Small intestine (tissue), 16 donors: ENCODE results near the gene TCP11. TPM values are rescaled to one million over a fixed set of nuclear protein-coding genes. Genes with fewer than 3 reads are reported as not detected.

Experiments
- DNase-seq, 2 donors: peaks; one replicate each; pipeline versions ENCODE4 v3.0.0 to v3.0.0-alpha.2; 2013
- FAIRE-seq: peaks from 2 replicates; lab custom pipeline; 2012; peaks lifted over from hg19 to GRCh38; lab: Jason Lieb, UNC
- H3K27ac ChIP-seq, 3 donors: one replicate each; pipeline ENCODE4 v1.5.1; 2013; ENCODE audit warnings: low read length in 2 of 3, mild to moderate bottlenecking in 2 of 3, control low read depth in 1 of 3, inconsistent platforms in 1 of 3, low read depth in 1 of 3, moderate library complexity in 1 of 3
- H3K27me3 ChIP-seq, 3 donors: one replicate each; pipeline ENCODE4 v1.6.1; 2013; ENCODE audit warnings: low read length in 3 of 3, inconsistent platforms in 1 of 3; ENCODE audit not compliant: control insufficient read depth in 3 of 3, insufficient read depth in 3 of 3
- H3K36me3 ChIP-seq, 3 donors: one replicate each; pipeline ENCODE4 v1.6.1; 2013; ENCODE audit warnings: low read length in 3 of 3, inconsistent platforms in 1 of 3, low read depth in 1 of 3, mild to moderate bottlenecking in 1 of 3, moderate library complexity in 1 of 3; ENCODE audit not compliant: control insufficient read depth in 3 of 3, insufficient read depth in 2 of 3
- H3K4me1 ChIP-seq, 3 donors: one replicate each; pipeline ENCODE4 v1.6.1; 2013; ENCODE audit warnings: low read length in 2 of 3, inconsistent platforms in 1 of 3, low read depth in 1 of 3, mild to moderate bottlenecking in 1 of 3, moderate library complexity in 1 of 3; ENCODE audit not compliant: control insufficient read depth in 3 of 3, insufficient read depth in 2 of 3
- H3K4me3 ChIP-seq, 3 donors: one replicate each; pipeline ENCODE4 v1.5.1; 2013; ENCODE audit warnings: low read length in 3 of 3, control low read depth in 1 of 3, inconsistent platforms in 1 of 3, low read depth in 1 of 3, mild to moderate bottlenecking in 1 of 3, moderate library complexity in 1 of 3
- H3K9me3 ChIP-seq, 2 donors: one replicate each; pipeline ENCODE4 v1.6.1; 2013; ENCODE audit warnings: low read depth in 1 of 2, low read length in 1 of 2; ENCODE audit not compliant: control insufficient read depth in 2 of 2, insufficient read depth in 1 of 2
- WGBS, 3 donors: extraction: QIAGEN DNeasy Blood & Tissue Kit; methylation state at CpG; one replicate each; pipeline ENCODE4 v1.1.7; 2013; 5-methylcytosine and 5-hydroxymethylcytosine counted together
- long read RNA-seq, 10 donors: transcript quantifications; one replicate each; lab custom pipeline, GENCODE V29; 2026
- polyA plus RNA-seq, 4 donors: library from polyadenylated mRNA; stranded (reverse) in 3 of 4; unstranded in 1 of 4; fragments of 200-250 nt in 3 of 4; fragments of 120-200 nt in 1 of 4; gene quantifications; one replicate each; pipeline versions ENCODE4 v1.2.1 to v1.2.3, GENCODE V29; 2013
- donor health status: healthy with polysubstance abuse.
- donor health status: control.
- donor health status: control.
- donor health status: Bipolar disorder and iron deficiency.
- donor health status: healthy.

TCP11 gene
- polyA plus RNA-seq: under 1 TPM in 1 of 4 donors, not detected in 3; 0.03 TPM
- long read RNA-seq, donor 1, partial matches to known transcripts: 0 of 1 reads
- long read RNA-seq, donor 1, other reads (novel, unspliced or antisense): 0 of 1 reads
- long read RNA-seq, donor 2: 0 reads
- long read RNA-seq, donor 3: 0 reads
- long read RNA-seq, donor 4: 0 reads
- long read RNA-seq, donor 5: 0 reads
- long read RNA-seq, donor 6: 0 reads
- long read RNA-seq, donor 7: 0 reads
- long read RNA-seq, donor 8: 0 reads
- long read RNA-seq, donor 9: 0 reads
- long read RNA-seq, donor 10: 0 reads

DNA sequence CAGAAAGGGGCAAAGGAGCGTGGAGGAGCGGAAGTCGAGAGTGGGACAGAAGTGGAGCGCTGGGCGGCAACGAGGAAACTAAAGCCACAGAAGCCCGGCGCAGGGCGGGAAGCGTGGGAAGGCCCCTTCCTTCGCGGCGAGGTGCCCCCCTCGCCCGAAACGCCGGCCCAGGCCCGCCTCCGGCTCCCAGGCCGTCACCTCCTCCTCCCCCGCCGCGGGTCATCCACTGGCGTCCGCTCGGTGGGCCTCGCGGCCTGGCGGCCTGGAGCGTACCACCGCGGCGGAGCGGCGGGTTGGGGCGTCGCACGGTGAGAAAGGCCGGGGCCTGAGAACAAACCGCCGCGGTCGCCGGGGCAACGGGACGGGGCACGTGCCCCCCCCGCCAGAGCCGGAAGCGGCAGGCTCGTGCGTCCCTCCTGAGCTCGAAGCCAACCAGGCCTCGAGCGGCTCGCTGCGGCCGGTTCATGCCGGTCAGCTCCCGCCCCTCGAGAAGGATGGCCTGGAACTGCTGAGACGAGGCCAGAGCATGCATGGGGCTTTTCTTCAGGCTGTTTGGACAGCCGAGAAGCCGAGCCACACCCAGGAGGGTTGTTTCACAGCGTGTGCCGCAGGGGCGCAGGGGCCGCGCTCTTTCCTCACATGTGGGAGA, at the start of gene TCP11:
Gene TCP11, minus strand, starts transcription at position 333 of the 649 bp plus-strand sequence. CDS start 469 bp downstream, outside the sequence.
- H3K27ac ChIP-seq: no peak within 1 kb of the TSS
- H3K4me3 ChIP-seq: peak within 1 kb of the TSS in 1 of 3 donors; percentile 29
- FAIRE-seq: no peak
- peaks cover 0 to 7% (median 0%) of the 10 kb centered on the region in 3 donors for H3K4me1 ChIP-seq
- peak in 1 of 2 donors; percentile 56 for DNase-seq
- H3K27me3 ChIP-seq: peaks cover 0 to 10% (median 3%) of the 10 kb centered on the region in 3 donors
- 31 to 35% (median 32%) methylated on average over 59 to 69 of the region's 69 CpGs for WGBS, 3 donors
- H3K9me3 ChIP-seq: no peaks in the 10 kb centered on the region
- no peaks in the 10 kb centered on the region for H3K36me3 ChIP-seq

DNA sequence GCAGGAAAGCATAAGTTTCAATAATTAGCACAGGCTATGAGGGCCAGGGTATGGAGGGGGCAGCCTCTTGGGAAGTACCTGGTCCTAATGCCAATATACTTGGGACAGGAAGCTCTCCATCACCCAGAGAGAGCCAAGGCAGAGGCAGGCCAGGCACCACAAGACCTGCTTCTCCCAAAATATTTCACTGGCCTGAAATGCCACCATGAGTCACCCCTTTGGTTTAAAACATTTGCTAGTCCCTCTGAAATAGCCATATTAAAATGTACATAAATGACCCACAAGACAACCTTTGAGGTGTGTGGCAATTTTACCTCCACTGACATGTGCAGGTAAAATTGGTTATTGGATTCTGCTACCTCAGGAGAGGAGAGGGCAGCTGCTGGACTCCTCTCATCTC, 49.2 kb upstream of the TCP11 start:
- DNase-seq (no peak), FAIRE-seq (no peak)
- peaks cover 0 to 9% (median 0%) of the 10 kb centered on the region in 3 donors for H3K4me1 ChIP-seq
- H3K9me3 ChIP-seq: no peaks in the 10 kb centered on the region
- H3K4me3 ChIP-seq: no peak overlapping the region
- peaks cover 0 to 3% (median 0%) of the 10 kb centered on the region in 3 donors for H3K27me3 ChIP-seq
- no peak overlapping the region for H3K27ac ChIP-seq
- no peaks in the 10 kb centered on the region for H3K36me3 ChIP-seq

DNA sequence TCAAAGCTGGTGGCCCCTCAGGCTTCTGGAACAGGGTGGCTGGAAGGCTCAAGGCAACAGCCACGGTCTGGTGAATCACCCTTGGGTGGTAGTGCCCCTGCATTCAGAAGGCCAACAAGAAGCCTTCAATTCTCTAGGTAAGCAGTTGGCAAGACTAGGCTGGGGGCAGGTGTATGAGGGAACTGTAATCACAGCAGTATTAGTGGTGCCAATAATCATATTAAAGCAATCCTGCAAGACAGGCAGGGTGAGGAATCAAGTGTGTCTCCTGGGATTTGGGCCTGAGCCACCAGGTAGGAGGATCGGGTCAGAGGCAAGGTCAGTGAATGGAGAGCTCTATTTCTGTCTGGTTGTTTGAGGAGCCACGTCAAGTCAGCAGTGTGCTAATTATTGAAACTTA, 47.7 kb upstream of the TCP11 start:
- no peaks in the 10 kb centered on the region for H3K9me3 ChIP-seq
- peaks cover 0 to 16% (median 0%) of the 10 kb centered on the region in 3 donors for H3K4me1 ChIP-seq
- no peak overlapping the region for H3K27ac ChIP-seq
- peaks cover 0 to 3% (median 0%) of the 10 kb centered on the region in 3 donors for H3K27me3 ChIP-seq
- 76 to 85% (median 78%) methylated on average over 3 of the region's 3 CpGs for WGBS, 3 donors
- no peak overlapping the region for H3K4me3 ChIP-seq
- no peak for DNase-seq
- FAIRE-seq: no peak
- H3K36me3 ChIP-seq: no peaks in the 10 kb centered on the region

DNA sequence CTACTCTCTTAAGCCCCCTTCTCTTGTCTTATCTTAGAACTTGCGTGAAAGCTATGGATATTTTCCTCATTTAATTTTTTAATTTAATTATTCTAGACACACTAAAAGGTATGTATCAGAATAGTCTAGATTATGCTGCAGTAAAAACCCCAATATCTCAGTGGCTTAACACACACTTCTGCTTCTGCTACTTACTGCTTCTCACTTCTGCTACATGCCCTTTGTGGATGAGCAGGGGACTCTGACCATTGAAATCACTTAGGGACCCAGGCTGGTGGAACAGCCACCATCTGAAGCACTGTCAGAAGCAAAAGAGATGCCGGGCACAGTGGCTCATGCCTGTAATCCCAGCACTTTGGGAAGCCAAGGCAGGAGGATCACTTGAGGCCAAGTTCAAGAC, 45.4 kb upstream of the TCP11 start:
- WGBS, 3 donors: 89 to 100% (median 95%) methylated on average over 2 of the region's 2 CpGs
- Histone ChIP-seq H3K4me1 (peaks cover 0 to 23% (median 2%) of the 10 kb centered on the region in 3 donors), H3K27ac (no peak overlapping the region), H3K36me3 (no peaks in the 10 kb centered on the region), H3K9me3 (no peaks in the 10 kb centered on the region), H3K4me3 (no peak overlapping the region), H3K27me3 (no peaks in the 10 kb centered on the region)
- DNase-seq: no peak
- FAIRE-seq: no peak

DNA sequence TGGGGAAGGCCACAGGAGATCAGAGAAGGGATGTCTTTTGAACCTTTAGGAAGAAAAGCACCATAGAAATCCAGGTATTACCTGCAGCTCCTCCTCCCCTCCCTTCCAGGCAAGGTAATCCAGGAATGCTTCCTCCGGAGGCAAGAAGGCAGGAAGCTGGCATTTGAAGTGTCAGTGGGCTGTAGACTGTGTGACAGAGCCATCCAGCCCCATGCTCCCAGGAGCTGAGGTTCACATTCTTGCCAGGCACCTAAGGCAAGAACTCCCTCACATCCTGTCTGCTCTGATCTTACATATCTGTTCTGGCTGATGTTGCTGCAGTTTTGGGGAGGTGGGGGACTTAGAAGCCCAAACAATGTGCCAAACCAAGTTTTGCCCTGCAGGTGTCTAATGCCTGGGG, 44.8 kb upstream of the TCP11 start:
- Histone ChIP-seq H3K27ac (no peak overlapping the region), H3K4me1 (peaks cover 0 to 29% (median 4%) of the 10 kb centered on the region in 3 donors), H3K36me3 (no peaks in the 10 kb centered on the region), H3K27me3 (no peaks in the 10 kb centered on the region), H3K9me3 (no peaks in the 10 kb centered on the region), H3K4me3 (no peak overlapping the region)
- WGBS, 3 donors: 50 to 73% (median 58%) methylated on average over 1 of the region's 1 CpG
- FAIRE-seq (no peak), DNase-seq (no peak)

GRCh38 chr6:35185302-35185681, 44.2 kb upstream of the TCP11 start:
- FAIRE-seq (no peak), DNase-seq (peak in 1 of 2 donors; percentile 61)
- 16 to 36% (median 27%) methylated on average over 6 of the region's 6 CpGs for WGBS, 3 donors
- H3K4me3 ChIP-seq: no peak overlapping the region
- H3K36me3 ChIP-seq: no peaks in the 10 kb centered on the region
- H3K9me3 ChIP-seq: no peaks in the 10 kb centered on the region
- H3K27me3 ChIP-seq: no peaks in the 10 kb centered on the region
- H3K4me1 ChIP-seq: peaks cover 0 to 31% (median 4%) of the 10 kb centered on the region in 3 donors
- H3K27ac ChIP-seq: no peak overlapping the region

DNA sequence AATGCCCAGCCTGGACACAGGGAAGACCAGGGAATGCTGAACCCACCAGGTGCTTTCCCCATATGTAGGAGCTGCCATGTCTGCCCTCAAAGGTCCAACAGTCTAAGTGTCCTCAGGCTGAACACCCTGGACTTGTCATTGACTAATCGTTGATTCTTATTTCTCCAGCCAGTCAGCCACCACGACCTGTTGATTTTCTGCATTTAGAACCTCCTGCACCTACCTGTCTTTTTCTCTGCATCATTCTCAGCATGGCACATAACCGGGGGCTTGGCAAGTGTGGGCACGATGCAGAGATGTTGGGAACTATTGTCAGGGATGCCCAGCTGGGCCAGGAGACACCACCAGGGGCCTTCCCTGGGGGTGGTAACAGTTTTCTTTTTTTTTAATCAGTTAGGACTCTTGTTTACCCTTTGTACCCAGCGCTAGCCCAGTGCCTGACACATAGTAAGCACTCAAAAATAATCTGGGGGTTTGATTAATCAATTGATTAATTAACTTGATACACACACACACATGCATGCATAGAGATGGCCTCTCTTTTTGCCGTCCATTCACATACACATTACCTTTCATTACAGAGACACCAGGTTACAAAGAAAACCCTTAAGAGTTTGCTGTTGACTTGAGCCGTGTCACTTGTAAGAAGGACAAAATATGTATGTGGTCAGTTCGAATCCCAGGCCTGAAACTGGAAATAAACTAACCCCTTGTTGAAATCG, 43.6 kb upstream of the TCP11 start:
- peaks cover 0 to 31% (median 4%) of the 10 kb centered on the region in 3 donors for H3K4me1 ChIP-seq
- no peaks in the 10 kb centered on the region for H3K27me3 ChIP-seq
- H3K9me3 ChIP-seq: no peaks in the 10 kb centered on the region
- H3K27ac ChIP-seq: no peak overlapping the region
- no peak overlapping the region for H3K4me3 ChIP-seq
- 49 to 67% (median 53%) methylated on average over 9 of the region's 9 CpGs for WGBS, 3 donors
- H3K36me3 ChIP-seq: no peaks in the 10 kb centered on the region
- FAIRE-seq (no peak), DNase-seq (no peak)

GRCh38 chr6:35183935-35184334, 42.8 kb upstream of the TCP11 start:
- no peak overlapping the region for H3K4me3 ChIP-seq
- DNase-seq (no peak), FAIRE-seq (no peak)
- H3K9me3 ChIP-seq: no peaks in the 10 kb centered on the region
- H3K27ac ChIP-seq: no peak overlapping the region
- H3K36me3 ChIP-seq: no peaks in the 10 kb centered on the region
- H3K27me3 ChIP-seq: no peaks in the 10 kb centered on the region
- WGBS, 3 donors: 72 to 94% (median 89%) methylated on average over 2 of the region's 2 CpGs
- H3K4me1 ChIP-seq: peaks cover 0 to 31% (median 4%) of the 10 kb centered on the region in 3 donors
